GM23338 (cell line): ENCODE data around the gene CCDC157. TPM values are rescaled to one million over a fixed set of nuclear protein-coding genes. Genes with fewer than 3 reads are reported as not detected.

Experiments
- ATAC-seq: fragments of 200-7000 bp; cut with Tn5 transposase; 3 replicates; pipeline ENCODE4 v1.9.1; 2020
- DNase-seq: peaks from one replicate; pipeline ENCODE4 v3.0.0-alpha.2; 2015; ENCODE audit warnings: low spot score
- H2AFZ ChIP-seq: fragments of 200-600 bp; sonication (generic); 2 replicates; pipeline ENCODE4 v1.8.0; 2016; ENCODE audit warnings: antibody characterized with exemption, mild to moderate bottlenecking, moderate library complexity
- H3F3A ChIP-seq: fragments of 200-600 bp; sonication (generic); replicated peaks from 2 replicates; pipeline ENCODE4 v1.8.0; 2017; ENCODE audit warnings: antibody characterized with exemption, mixed run types, low read depth
- H3K27ac ChIP-seq: fragments of 200-600 bp; sonication (generic); 2 replicates; pipeline ENCODE4 v1.6.1; 2016; ENCODE audit warnings: low read depth
- H3K27me3 ChIP-seq: fragments of 200-600 bp; sonication (generic); 2 replicates; pipeline ENCODE4 v1.8.0; 2016; ENCODE audit warnings: mild to moderate bottlenecking, mixed run types, moderate library complexity; ENCODE audit not compliant: insufficient read depth
- H3K36me3 ChIP-seq: fragments of 200-600 bp; sonication (generic); 2 replicates; pipeline ENCODE4 v1.8.0; 2016; ENCODE audit warnings: mild to moderate bottlenecking; ENCODE audit not compliant: insufficient read depth
- H3K4me1 ChIP-seq: fragments of 200-600 bp; sonication (generic); 2 replicates; pipeline ENCODE4 v1.8.0; 2016; ENCODE audit warnings: mild to moderate bottlenecking, moderate library complexity; ENCODE audit not compliant: insufficient read depth
- H3K4me2 ChIP-seq: fragments of 200-600 bp; sonication (generic); 2 replicates; pipeline ENCODE4 v1.7.1; 2017; ENCODE audit warnings: mixed run types
- H3K4me3 ChIP-seq: fragments of 200-600 bp; sonication (generic); 2 replicates; pipeline ENCODE4 v1.6.1; 2016; ENCODE audit warnings: mixed run types
- H3K79me2 ChIP-seq: fragments of 200-600 bp; sonication (generic); replicated peaks from 2 replicates; pipeline ENCODE4 v1.8.0; 2017; ENCODE audit warnings: mild to moderate bottlenecking; ENCODE audit not compliant: insufficient read depth
- H3K9me2 ChIP-seq: fragments of 200-600 bp; sonication (generic); 2 replicates; pipeline ENCODE4 v1.8.0; 2017; ENCODE audit not compliant: insufficient read depth
- H4K20me1 ChIP-seq: fragments of 200-600 bp; sonication (generic); replicated peaks from 2 replicates; pipeline ENCODE4 v1.8.0; 2017; ENCODE audit warnings: mild to moderate bottlenecking; ENCODE audit not compliant: insufficient read depth
- H3K27ac Mint-ChIP-seq: 2 replicates; pipeline ENCODE4 v1.8.0; 2020; ENCODE audit warnings: inconsistent platforms, mild to moderate bottlenecking, moderate library complexity, mixed read lengths
- H3K27me3 Mint-ChIP-seq: 3 replicates; pipeline ENCODE4 v1.8.0; 2022; ENCODE audit warnings: low read depth, mild to moderate bottlenecking, moderate library complexity, mixed read lengths, inconsistent platforms; ENCODE audit not compliant: insufficient read depth, poor library complexity
- H3K36me3 Mint-ChIP-seq: 3 replicates; pipeline ENCODE4 v1.8.0; 2021; ENCODE audit warnings: low read depth, mild to moderate bottlenecking, inconsistent platforms, moderate library complexity, mixed read lengths
- H3K4me1 Mint-ChIP-seq: 3 replicates; pipeline ENCODE4 v1.8.0; 2020; ENCODE audit warnings: mild to moderate bottlenecking, inconsistent platforms, mixed read lengths
- H3K4me3 Mint-ChIP-seq: 3 replicates; pipeline ENCODE4 v1.8.0; 2021; ENCODE audit warnings: moderate library complexity, mild to moderate bottlenecking, inconsistent platforms, mixed read lengths
- H3K9me3 Mint-ChIP-seq: 3 replicates; pipeline ENCODE4 v1.8.0; 2020; ENCODE audit warnings: moderate library complexity, mild to moderate bottlenecking, inconsistent platforms, mixed read lengths
- CREB1 ChIP-seq: fragments of 250-450 bp; sonication (Bioruptor Pico); IDR thresholded peaks from 2 replicates; pipeline ENCODE4 v1.5.0; 2020; ENCODE audit warnings: low read depth, mild to moderate bottlenecking, moderate library complexity
- CTCF ChIP-seq, 2 experiments: fragments of 200-600 bp in 1 of 2; sonication (generic) in 1 of 2; conservative IDR thresholded peaks; 2 replicates each; pipeline versions ENCODE4 v1.5.1 to v1.6.1; 2016 to 2017; ENCODE audit warnings: antibody characterized with exemption in 2 of 2, low read depth in 2 of 2, mild to moderate bottlenecking in 2 of 2, moderate library complexity in 1 of 2
- ETS1 ChIP-seq: IDR thresholded peaks from 2 replicates; pipeline ENCODE4 v1.6.1; 2016; ENCODE audit warnings: antibody characterized with exemption
- EZH2 ChIP-seq: fragments of 200-600 bp; sonication (generic); IDR thresholded peaks from one replicate; pipeline ENCODE4 v1.8.0; 2017; ENCODE audit warnings: antibody characterized with exemption, mild to moderate bottlenecking, low read depth; ENCODE audit not compliant: unreplicated experiment
- EZH2phosphoT487 ChIP-seq: fragments of 200-600 bp; sonication (generic); IDR thresholded peaks from one replicate; pipeline ENCODE4 v1.8.1; 2018; ENCODE audit warnings: antibody characterized with exemption; ENCODE audit not compliant: unreplicated experiment
- JUNB ChIP-seq: IDR thresholded peaks from one replicate; pipeline ENCODE4 v1.6.1; 2016; ENCODE audit warnings: antibody characterized with exemption; ENCODE audit not compliant: unreplicated experiment
- POLR2AphosphoS5 ChIP-seq: IDR thresholded peaks from 2 replicates; pipeline ENCODE4 v1.6.1; 2016; ENCODE audit warnings: antibody characterized with exemption, low read depth
- REST ChIP-seq: IDR thresholded peaks from one replicate; pipeline ENCODE4 v1.6.1; 2018; ENCODE audit warnings: antibody characterized with exemption; ENCODE audit not compliant: unreplicated experiment
- ZNF114 ChIP-seq: fragments of 250-450 bp; sonication (Bioruptor Pico); IDR thresholded peaks from 2 replicates; pipeline ENCODE4 v1.5.0; 2020; ENCODE audit warnings: mild to moderate bottlenecking, moderate library complexity
- polyA plus RNA-seq: library from polyadenylated mRNA; unstranded; fragments of >200 nt; fragmentation: Nextera tagmentation; extraction: Ambion mirVana; gene quantifications from 2 replicates; pipeline ENCODE4 v1.2.1, GENCODE V29; 2016
- total RNA-seq: library from RNA; depleted of rRNA; stranded (reverse); fragments of >200 nt; shearing (Covaris generic); gene quantifications from 2 replicates; pipeline ENCODE4 v1.2.3, GENCODE V29; 2014

CCDC157 gene
- total and polyA plus RNA-seq, 2 experiments from 2014 or later, result 3.8 to 7.9 TPM

- peak; percentile 97 for DNase-seq
- ATAC-seq, result peak; percentile 78
- no peaks in the 10 kb centered on the region for H3K36me3 ChIP-seq
- peak within 1 kb of the TSS; percentile 94 for H2AFZ ChIP-seq
- no peak for TF ChIP-seq ETS1
- TF ChIP-seq JUNB, result no peak
- TF ChIP-seq CREB1 (CRISPR knock-in tag), result peak; percentile 34
- TF ChIP-seq EZH2phosphoT487, result no peak
- TF ChIP-seq CTCF (conservative IDR thresholded peaks at IDR 0.05; ENCODE audit: low read depth in 2 of 2), result peak; percentile 68 to 84
- no peak for TF ChIP-seq ZNF114 (CRISPR knock-in tag)
- no peak; the same call in 1 of the 2 replicates for TF ChIP-seq POLR2AphosphoS5
- no peak for TF ChIP-seq EZH2
- peak within 1 kb of the TSS; percentile 73 for H3K4me3 ChIP-seq
- H3K79me2 ChIP-seq, result no peaks in the 10 kb centered on the region
- peak within 1 kb of the TSS; percentile 90 for H3K4me2 ChIP-seq
- no peaks in the 10 kb centered on the region for H4K20me1 ChIP-seq
- Mint-ChIP-seq H3K4me3 (peak within 1 kb of the TSS; percentile 87), H3K4me1 (peaks cover 13% of the 10 kb centered on the region), H3K27ac (peak within 1 kb of the TSS; percentile 88), H3K27me3 (peaks cover 13% of the 10 kb centered on the region), H3K36me3 (peaks cover 10% of the 10 kb centered on the region), H3K9me3 (peaks cover 16% of the 10 kb centered on the region)
- no peaks in the 10 kb centered on the region for H3K9me2 ChIP-seq
- no peaks in the 10 kb centered on the region for H3F3A ChIP-seq
- no peaks in the 10 kb centered on the region for H3K27me3 ChIP-seq
- H3K27ac ChIP-seq, result 0 out of 2 replicates have a peak within 1 kb of the TSS, but pooled peaks have one; percentile 74
- peaks cover 7% of the 10 kb centered on the region for H3K4me1 ChIP-seq
These were observed 30.4 kb downstream of the CCDC157 start, which contains the start of gene RNF215 for GRCh38 chr22:30386960-30387827. Gene RNF215, minus strand, starts transcription at chr22:30387411. Its CDS starts 98 bp downstream, at chr22:30387313.

- Histone ChIP-seq H3K36me3 (no peaks in the 10 kb centered on the region), H3K4me3 (no peak overlapping the region), H2AFZ (peak overlapping the region; percentile 83; the same call in 1 of the 2 replicates), H3K4me1 (peaks cover 17% of the 10 kb centered on the region), H3K27ac (no peak overlapping the region), H3F3A (no peaks in the 10 kb centered on the region), H4K20me1 (no peaks in the 10 kb centered on the region), H3K4me2 (no peak overlapping the region), H3K9me2 (no peaks in the 10 kb centered on the region), H3K79me2 (no peaks in the 10 kb centered on the region), H3K27me3 (peaks cover 12% of the 10 kb centered on the region)
- Mint-ChIP-seq H3K27ac (no peak overlapping the region), H3K4me1 (peaks cover 28% of the 10 kb centered on the region), H3K36me3 (peaks cover 4% of the 10 kb centered on the region), H3K4me3 (no peak overlapping the region), H3K9me3 (peaks cover 16% of the 10 kb centered on the region), H3K27me3 (peaks cover 25% of the 10 kb centered on the region)
- DNase-seq (peak; percentile 87), ATAC-seq (peak; percentile 19)
- TF ChIP-seq REST (no peak), CREB1 (CRISPR knock-in tag) (no peak), CTCF (conservative IDR thresholded peaks at IDR 0.05; ENCODE audit: low read depth in 2 of 2) (peak; percentile 87 to 94)
These were observed 34.3 kb downstream of the CCDC157 start for GRCh38 chr22:30390974-30391691.
